Measurements from ENCODE around the gene PTBP2.
A peak's percentile ranks its signal among the peaks of the same experiment; 100 is the strongest.

The PTBP2 gene, protein sequence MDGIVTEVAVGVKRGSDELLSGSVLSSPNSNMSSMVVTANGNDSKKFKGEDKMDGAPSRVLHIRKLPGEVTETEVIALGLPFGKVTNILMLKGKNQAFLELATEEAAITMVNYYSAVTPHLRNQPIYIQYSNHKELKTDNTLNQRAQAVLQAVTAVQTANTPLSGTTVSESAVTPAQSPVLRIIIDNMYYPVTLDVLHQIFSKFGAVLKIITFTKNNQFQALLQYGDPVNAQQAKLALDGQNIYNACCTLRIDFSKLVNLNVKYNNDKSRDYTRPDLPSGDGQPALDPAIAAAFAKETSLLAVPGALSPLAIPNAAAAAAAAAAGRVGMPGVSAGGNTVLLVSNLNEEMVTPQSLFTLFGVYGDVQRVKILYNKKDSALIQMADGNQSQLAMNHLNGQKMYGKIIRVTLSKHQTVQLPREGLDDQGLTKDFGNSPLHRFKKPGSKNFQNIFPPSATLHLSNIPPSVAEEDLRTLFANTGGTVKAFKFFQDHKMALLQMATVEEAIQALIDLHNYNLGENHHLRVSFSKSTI

DNA sequence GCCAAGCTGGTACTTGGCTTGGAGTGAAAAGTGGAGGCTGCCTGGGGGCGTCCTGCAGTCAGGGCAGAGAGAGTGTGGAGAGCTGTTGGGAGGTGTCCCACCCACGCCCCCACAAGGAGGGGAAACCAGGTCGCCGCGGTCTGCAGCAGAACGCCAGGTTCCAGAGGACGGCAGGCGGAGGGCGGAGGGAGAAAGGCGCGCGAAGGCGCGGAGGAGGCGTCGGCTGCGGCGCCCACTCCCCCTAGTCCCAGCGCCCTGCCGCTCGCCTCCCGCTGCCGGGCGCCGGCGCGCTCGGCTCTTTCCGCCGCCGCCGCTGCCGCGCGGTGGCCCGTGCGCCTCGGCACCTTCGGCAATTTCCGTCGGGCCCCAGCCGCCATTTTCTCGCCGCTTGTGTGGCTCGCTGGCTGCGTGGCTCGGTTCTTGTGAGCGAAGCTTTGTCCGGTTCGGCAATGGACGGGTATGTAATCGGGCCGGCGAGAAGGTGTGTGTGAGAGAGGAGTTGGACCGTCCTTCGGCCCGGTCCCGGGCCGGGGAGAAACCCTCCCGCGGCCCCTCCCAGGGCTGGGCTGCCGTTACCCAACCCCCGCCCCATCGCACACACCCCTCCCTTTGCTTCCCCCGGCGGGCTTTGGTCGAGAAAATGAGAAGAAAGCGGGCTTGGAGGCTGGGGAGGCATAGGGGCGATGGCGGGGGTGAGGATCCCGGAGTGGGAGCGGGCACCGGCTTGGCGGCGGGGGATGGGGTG, at the start of gene PTBP2:
Gene PTBP2 (plus strand): TSS at position 369 of the 745 bp plus-strand sequence. CDS start 81 bp downstream, at position 450.
- peak; percentile 79 for DNase-seq

DNA sequence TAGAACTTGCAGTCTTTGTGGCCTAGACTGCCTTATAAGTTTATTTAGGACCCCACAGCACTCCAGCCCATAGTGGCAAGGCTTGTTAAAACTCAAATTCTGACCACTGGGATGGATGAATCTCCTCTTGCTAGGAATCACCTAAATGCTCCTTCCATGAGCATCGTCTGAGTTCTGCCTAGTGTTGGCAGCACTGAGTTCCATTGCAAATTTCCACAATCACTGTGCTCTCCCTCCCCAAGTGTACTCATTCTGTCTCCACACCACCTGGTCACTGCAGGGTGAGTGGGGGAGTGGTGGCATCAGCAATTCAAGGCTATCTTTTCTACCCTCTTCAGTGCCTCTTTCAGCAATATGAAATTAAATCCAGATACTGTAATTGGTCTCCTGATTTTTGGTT, 46.7 kb upstream of the PTBP2 start:
- no peak for DNase-seq

DNA sequence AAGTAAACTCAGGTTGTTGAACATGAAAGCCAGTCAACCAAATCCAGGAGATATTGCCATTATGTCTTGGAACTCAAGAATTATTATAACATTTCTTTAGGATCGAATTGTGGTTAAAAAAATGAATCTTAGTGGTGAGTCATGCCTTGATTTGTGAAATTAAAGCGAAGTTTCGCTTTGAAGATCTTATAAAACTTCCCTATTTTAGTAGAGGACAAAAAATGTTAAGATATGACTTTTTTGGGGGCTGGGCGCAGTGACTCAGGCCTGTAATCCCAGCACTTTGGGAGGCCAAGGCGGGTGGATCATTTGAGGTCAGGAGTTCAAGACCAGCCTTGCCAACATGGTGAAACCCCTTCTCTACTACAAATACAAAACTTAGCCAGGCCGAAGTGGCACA, 39.5 kb upstream of the PTBP2 start:
- DNase-seq, result peak; percentile 9

DNA sequence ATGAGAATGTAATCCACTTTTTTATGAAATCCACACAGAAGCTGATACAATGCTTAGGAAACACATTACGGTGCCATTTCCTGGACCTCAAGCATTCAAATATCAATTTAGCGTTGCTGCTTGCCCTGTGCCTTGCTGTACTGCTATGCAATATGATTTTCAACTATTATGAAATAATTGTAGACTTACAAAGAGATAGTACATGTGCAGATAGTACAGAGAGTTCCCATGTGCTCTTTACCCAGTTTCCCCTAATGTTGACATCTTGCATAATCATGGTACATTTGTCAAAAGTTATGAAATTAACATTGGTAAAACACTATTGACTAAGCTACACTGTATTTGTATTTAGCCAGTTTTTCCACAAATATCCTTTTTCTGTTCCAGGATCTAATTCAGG, 37.7 kb upstream of the PTBP2 start:
- no peak for DNase-seq

DNA sequence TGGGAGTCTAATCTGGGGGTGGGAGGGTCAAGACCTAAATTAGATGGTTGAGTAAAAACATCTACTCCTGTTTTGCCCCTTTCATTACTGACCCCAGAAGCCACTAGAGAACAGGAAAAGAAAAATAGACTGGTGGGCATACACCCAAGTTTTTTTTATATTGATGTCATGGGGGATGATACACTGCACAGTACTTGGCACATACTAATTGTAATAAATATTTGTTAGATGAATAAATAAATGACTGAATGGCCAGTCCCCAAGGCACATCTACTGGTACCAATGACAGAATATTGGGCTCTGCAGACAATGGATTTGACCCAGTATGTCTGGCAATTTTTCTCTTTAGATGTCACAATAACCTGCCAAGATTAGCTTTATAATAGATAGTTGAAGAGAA, 36.8 kb upstream of the PTBP2 start:
- DNase-seq, result no peak

DNA sequence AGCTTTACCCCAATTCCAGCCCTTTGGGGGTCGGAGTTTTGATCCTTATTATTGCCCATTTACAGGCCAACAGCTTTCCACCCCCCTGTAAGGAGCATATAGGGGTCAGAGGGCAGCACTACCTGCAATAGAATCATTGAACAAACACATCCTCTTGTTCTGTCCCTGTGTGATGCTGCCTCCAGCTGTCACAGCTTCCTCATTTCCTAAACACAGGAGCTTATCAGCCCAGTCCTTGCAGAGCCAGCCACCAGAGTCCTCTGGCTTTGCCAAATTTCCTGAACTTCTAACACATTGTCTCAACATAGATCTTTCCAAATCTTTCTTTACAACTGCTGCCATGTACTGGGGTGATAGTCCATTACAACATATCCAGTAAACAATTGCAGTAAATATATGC, 32.8 kb upstream of the PTBP2 start:
- DNase-seq, result no peak

DNA sequence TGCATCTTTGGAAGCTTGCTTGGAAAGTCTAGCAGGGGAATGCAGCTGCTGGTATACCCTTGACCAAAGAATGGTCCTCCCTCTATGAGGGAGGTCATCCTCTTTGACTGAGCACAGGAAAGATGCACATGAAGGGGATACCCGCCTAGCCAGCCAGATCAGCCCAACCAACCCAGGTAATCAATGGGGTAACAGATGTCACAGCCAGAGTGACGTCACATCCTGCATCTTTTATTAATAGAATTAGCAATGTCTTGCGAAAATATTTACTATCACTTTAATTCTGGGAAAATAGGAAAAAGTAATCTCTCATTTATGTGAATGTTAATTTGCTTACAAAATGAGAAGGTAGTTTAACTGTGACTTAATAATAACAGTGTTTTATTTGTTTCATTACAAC, 25.6 kb upstream of the PTBP2 start:
- DNase-seq, result no peak

DNA sequence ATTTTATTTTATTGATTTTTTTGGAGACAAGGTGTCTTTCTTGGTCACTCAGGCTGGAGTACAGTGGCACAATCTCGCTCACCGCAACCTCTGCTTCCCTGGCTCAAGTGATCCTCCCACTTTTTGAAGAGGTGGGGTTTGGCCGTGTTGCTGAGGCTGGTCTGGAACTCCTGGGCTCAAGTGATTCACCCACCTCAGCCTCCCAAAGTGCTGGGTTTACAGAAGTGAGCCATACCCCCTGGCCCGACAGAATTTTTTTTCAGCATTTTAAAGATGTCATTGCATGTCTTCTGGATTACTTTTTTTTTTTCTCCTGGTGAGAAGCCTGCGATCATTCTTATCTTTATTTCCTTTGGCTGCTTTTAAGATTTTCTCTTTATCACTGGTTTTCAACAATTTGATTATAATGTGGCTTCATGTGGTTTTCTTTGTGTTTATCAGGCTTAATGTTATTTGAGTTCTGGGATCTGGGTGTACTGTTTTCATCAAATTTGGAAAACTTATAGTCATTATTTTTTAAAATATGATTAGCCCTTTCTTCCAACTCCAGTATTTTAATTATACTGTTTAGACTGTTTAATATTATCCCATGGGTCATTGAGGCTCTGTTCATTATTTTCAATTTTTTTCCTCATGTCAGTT, 23.1 kb upstream of the PTBP2 start:
- DNase-seq, result no peak

DNA sequence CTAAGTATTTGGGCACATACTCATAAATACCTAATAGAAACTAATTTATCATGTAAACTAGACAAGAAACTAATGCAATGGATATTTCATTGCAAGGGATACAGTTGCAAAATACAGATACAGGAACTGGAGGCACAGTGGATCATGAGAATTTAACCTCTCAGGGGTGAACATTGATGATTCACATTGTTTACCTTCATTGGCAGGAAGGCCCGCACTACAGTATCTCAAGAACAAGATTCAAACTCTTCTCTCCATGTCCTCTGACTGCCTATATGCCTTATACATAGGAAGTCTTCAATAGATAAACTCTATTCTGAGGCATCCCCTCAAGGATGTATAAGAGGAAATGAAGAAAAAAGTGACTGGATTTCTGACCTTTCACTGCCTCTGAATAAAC, 18.4 kb upstream of the PTBP2 start:
- no peak for DNase-seq

DNA sequence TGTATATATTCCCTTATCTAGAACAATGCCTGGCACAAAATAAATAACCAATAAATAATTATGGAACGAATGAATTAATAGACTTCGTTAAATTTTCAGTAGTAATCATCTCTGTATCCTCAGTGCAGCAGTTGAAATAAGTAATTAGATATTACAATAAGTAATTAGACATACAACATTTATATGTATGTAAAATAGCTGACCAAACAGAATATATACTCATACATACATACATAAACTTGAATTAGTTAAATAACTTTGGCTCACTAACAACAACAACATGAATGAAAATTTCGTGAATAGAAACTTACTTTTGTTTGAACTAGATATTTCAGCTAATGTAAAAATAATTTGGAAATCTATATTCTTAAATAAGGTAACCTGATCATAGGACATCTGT, 14.6 kb upstream of the PTBP2 start:
- no peak for DNase-seq

DNA sequence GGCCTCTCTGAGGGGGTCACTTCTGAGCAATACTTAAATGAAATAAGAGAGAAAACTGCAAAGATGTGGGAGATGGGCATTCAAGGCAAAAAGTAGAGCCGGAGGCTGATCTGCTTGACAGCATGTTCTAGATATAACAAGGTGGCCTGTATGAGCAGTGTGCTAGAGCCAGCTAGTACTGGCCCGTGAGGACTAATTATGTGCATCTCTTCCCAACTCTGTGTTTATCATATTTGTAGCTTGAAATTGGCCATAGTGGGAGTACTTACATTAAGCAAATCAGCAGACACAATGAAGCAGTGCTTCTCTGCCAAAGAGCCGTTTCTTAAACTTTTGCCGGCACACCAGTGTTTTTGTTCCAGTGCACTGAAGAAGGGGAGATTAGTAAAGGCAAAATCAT, 13.1 kb upstream of the PTBP2 start:
- DNase-seq, result no peak

DNA sequence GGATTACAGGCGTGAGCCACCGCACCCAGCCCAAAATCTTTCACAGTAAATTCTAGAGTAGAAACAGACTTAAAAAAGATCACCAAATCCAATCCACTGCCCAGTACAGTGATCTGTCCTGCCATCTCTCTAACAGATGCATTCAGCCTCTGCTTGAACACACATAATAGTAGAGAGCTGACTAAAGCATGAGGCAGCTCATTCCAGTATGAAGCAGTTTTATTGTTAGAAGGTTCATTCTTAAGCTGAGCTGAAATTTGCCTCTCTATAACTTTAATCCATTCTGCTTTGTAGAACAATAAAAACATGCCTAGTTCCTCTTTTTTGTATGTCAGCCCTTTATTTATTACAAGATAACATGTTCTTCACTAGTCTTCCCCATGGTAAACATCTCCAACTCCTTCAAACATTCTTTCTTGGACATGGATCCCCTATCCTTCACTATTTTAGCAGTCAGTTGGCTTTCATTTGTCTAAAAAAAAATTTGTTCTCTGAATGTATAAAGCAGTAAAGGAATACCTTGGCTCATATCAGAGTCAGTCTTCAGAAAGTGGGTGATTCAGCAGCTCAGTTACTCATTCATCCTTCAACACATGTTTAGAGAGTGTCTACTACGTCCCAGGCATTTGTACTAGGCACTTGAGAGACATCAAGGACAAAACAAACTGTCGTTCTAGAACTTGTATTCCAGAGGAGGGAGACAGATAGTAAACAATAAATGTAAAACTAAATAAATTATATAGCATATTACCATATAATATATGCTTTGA, 10.7 kb upstream of the PTBP2 start:
- DNase-seq, result peak; percentile 43

DNA sequence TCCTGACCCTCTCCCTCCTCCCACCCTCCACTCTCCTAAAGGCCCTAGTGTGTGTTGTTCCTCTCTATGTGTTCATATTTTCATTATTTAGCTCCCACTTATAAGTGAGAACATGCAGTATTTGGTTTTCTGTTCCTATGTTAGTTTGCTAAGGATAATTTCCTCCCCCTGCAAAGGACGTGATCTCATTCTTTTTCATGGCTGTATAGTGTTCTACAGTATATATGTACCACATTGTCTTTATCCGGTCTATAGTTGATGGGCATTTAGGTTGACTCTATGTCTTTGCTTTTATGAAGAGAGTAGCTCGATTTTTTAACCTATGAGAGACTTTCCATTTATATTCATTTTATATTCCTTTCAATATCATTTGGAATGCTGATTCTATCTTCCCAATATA, 7.9 kb upstream of the PTBP2 start:
- DNase-seq, result no peak

DNA sequence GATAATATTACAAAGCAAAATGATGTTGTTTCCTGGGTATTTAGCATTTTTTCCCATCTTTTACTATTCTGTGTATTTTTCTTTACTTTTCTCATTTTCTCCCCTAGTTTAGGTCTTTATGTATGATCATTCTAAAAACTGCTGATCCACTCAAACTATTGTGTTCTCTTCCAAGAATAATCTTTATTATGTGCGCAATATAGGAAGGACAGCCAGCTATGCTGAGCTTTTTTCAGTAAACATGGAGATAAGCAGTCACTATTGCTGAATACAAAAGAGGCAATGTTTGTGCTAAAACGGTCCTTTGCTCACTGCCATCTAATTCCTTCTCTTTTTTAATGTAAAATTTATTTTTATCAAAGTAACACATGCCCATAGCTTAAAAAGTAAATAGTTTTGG, 6.7 kb upstream of the PTBP2 start:
- DNase-seq, result no peak

DNA sequence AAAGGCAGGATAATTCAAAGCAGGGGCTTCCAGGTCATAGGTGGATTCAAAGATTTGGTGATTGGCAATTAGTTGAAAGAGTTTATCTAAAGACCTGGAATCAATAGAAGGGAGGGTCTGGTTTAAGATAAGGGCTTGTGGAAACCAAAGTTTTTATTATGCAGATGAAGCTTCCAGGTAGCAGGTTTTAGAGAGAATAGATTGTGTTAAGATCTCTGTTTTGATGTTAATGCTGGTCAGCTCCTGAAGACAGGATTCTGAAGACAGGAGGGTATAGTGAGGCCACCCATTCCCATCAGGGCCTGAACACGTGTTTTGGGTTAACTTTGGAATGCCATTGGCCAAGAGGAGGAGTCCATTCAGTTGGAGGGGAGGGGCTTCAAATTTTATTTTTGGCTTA, 6.1 kb upstream of the PTBP2 start:
- no peak for DNase-seq

DNA sequence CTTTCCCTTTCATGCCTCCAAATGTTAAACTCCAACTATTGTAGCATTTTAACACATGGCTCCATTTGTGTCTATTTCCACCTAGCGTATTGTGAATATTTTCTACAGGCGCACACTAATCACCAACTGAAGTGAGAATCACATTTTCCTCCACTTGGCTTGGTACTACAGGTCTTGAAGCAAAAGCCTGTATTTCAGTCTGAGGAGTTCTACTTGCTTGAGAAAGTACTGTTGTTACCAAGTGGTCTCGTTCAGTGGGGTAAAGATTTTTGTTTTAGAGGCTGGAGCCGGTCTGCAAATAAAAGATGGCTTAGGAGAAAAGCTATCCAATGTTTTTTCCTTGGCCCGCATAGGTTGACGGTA, 550 bp upstream of the PTBP2 start:
- no peak for DNase-seq

DNA sequence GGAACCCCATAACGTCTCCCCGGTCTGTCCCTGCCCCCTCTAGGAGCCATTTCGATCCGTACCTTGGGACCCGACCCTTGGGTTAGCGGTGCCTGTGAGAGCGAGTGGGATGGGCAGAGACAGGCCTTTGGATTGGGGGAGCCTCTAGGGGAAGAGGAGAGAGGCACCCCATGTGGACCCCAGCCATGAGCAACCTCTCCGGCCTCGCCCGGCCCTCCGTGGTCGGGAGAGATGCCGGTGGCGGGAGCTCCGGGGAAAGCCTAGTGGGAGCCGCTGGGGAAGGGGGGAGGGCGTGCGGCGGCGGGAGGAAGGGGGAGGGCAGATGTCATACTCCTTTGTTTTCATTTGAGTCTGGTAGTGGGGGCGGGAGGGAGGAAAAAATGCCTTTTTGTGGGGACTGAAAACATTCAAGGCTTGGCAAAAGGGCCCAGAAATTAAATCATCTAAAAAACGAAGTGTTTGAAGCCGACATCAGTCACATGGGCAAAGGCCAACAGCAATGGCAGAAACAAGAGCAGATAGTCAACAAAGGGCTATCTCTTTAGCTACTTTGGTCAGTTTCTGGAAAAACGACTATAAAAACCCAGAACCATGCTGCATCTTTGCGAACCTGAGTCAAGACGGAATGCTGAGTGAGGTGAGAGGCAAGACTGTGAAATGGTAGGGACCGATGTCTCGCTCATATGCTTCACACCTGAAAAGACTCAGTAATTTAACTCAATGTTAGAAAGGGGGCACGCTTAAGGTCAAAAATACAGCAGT, 758 bp downstream of the PTBP2 start:
- DNase-seq, result peak; percentile 67

DNA sequence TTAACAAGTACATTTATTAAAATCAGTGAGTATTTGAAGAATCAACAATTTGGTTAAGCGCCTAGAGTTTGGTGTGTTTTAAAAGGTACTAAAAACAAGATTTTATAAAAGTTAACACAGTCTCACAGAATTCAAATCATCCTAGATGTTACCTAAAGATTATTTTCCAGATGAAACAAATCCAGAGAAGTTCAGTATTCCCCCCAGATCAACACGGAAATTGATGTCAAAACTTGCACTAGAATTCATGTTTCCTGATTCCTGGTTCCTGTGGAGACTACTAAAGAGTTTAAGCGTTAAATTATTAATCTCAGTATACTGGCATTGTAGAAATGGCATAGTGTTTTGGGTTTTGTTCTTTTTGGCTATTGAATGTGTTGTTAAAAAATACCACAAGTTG, 1.4 kb downstream of the PTBP2 start:
- DNase-seq, result no peak

DNA sequence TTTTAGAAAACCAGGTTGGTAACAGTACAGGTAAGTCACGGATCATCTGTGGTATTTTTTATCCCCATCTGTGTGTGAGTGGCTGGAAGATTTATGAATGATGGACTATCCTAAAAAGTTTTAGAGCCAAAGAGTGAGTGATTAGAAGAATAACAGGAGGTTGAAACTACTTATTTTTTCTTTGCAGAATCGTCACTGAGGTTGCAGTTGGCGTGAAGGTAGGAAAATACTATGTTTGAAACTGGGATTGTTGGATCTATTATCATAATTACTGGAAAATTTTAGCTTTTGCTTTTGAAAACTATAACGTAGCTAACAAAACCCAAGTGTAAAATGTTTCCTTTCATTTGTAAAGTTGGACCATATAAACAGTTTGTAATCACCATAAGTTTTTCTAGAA, 1.8 kb downstream of the PTBP2 start:
- DNase-seq, result no peak

DNA sequence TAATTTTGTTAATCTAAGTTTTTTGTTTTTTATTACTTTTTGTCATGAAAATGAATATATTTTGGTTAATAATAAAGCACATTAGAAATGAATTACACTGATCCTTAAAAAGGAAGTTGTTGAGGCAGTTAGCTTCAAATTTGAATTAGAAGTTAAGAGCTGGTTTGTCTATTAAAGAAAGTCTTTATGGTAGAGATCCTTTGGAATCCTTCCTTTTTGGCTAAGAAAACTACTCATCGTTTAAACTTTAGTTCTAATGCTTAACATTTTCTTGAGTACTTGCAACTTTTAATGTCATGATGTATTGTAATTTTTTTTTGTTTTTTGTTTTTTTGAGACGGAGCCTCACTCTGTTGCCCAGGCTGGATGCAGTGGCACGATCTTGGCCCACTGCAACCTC, 2.4 kb downstream of the PTBP2 start:
- DNase-seq, result no peak

DNA sequence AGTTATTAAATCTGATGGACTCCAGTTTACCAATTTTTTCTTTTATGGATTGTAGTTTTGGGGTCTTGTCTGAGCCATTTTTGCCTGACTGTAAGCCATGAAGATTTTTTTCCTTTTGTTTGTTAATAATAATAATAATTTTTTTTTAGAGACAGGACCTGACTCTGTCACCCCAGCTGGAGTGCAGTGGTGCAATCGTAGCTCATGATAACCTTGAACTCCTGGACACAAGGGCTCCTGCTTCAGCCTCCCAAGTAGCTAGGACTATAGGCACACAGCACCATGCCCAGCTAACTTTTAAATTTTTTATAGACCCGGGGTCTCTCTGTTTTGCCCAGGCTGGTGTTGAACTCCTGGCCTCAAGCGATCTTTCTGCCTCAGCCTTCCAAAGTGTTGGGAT, 6.3 kb downstream of the PTBP2 start:
- no peak for DNase-seq

DNA sequence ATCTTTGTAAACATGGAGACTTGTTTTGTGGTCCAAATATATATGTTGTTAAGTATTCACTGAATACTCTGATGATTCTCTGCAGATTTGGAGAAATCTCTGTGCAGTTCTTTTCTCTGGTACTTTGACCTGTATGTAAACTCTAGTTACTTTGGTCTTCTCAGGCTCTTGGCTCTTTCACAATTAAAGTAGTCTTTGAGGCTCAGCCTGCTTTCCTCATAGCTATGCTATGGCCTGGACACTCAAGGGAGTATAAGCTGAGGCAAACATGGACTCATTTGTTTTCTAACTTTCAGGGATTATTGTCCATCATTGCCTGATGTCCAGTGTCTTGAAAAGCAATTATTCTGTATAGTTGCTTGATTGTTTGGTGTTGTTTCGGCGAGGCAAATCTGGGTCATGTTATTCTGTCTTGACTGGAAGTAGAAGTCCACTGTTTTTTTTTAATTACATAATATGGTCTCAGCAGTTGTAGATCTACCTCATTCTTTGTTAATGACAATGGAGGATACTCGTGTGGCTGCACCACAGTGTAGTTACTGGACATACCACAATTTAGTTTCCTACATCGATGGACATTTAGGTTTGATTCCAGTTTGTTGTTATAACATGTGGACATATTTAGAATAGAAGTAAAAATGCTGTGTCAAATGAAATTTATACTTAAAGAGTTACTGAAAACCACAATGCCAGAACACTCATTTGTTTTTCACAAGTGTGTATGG, 9.2 kb downstream of the PTBP2 start:
- no peak for DNase-seq

Data from fibroblast of upper back skin (primary cell).